HL-60/S4 (cell line): ENCODE data around the gene FARP1.

ENCODE experiments used
- in situ Hi-C: fragments of 300-500 bp; cut with MboI; formaldehyde crosslinking; loops from 2 replicates; pipeline ENCODE4 v1.14.3; 2022; ENCODE audit warnings: low sequenced_read_pairs

Gene FARP1

DNA sequence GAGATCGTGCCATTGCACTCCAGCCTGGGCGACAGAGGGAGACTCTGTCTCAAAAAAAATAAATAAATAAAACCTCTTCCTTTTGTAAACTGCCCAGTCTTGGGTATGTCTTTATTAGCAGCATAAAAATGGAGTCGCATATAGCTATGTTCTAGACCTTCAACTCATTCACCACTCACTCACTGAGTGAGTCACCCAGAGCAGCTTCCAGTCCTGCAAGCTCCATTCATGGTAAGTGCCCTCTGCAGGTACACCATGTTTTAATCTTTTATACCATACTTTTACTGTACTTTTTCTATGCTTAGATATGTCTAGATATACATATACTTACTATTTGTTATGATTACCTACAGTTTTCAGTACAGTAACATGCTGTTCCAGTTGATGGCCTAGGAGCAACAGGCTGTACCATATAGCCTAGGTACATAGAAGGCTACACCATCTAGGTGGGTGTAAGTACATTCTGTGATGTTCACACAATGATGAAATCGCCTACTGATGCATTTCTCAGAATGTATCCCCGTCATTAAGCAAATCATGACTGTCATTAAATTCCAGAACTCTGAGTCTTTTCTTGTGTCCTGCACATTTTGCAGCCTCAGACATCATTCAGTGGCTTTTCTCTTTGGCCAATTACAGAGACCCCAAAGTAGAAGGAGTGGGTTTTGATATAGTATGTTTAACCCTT, 13.7 kb upstream of the FARP1 start:
- in situ Hi-C loops, result no loop called here

DNA sequence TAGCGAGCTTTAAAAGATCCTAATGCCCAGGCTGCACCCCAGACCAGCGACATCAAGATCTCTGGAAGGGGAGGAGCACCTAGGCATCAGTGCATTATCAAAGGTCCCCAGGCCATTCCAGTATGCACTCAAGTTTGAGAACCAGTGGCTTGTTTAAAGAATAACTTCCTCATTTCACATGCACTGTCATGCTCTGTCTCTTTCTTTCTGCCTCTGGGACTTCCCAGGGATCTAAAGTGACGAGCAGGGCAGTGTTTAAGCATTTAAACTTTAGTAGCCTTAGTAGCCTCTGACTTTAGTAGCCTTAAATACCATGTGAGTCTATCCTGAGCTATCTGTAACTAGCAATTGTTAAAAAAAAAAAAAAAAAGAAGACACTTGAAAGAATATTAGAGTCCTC, 8.9 kb upstream of the FARP1 start:
- in situ Hi-C loops, result no loop called here

DNA sequence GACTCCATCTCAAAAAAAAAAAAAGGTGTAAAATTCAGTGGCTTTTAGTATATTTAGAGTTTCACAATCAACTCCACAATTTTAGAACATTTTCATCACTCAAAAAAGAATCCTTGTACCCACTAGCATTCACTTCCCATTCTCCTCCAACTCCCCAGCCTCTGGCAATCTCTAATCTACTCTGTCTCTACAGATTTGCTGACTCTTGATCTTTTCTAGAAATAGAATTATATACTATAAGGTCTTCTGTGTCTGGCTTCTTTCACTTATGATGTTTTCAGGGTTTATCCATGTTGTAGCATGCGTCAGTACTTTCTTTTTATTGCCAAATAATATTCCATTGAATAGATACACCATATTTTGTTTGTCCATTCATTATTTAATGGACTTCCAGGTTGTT, 8.0 kb upstream of the FARP1 start:
- in situ Hi-C loops, result no loop called here

DNA sequence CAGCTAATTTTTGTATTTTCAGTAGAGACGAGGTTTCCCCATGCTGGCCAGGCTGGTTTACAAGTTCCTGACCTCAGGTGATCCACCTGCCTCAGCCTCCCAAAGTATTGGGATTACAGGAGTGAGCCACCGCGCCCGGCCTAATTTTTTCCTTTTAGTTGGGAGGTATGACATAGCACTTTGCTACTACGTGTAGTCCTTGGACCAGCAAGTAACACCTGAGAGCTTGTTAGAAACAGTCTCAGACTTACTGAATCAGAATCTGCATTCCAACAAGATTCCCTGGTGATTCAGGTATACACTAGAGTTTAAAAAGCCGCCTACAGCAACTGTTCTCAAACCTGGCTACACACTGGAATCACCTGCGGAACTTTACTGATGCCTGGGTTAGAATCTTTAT, 1.8 kb upstream of the FARP1 start:
- in situ Hi-C loops, result no loop called here

DNA sequence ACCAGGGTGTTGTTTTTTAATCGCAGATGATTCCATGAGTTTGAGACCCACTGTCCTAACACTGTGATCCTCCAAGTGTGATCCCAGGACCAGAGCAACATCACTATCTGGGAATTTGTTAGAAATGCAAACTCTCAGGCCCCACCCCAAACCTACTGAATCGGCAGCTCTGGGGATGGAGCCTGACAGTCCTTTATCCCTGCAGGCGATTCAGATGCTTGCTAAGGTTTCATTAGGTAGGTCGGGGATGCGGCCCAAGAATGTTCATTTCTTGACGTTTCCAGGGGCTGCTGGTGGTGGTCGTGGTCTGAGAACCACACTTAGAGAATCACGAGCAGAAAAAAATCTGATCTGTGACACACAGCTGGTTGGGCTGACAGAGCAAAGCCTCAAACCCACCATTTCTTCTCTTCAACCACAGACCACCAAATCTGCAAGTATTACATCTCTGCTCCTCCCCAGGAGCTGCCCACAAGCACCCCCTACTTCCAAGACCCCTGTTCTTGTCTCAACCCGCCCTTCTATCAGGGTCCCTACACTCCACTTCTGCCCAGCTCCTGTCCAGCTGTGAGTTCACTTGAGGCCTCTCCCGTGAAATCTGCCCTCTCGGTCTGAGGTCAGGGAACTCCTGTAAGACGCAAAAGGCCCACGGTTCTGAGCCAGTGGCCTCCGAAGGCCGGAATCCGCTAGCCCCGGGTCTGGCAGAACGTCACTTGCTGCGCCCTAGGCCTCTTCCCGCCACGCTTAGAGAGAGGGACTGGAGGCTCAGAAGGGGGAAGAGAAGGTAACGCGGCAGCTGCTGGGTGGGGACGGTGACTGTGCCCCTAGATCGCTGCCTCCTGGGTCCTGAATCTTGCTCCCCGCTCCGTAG, 1.1 kb upstream of the FARP1 start:
- in situ Hi-C loops, result no loop called here

DNA sequence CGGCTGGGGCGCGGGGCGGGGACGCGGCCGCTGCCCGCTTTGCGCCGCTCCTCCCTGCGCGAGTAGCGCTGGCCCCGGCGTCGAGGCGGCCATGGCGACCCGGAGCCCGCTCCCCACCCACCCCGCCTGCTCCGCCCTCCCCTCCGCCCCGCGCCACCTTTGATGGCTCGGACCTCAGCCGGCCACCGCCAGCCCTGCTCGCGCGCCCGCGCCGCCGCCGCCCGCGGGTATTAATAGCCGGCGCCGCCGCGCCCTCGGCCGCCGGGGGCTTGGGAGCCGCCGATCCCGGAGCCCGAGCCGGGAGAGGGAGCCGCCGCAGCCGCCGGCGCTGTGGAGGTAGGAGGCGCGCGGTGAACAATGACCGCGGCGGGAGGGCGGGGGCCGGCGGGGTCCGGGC, 261 bp downstream of the FARP1 start:
- in situ Hi-C loops, result no loop called here

DNA sequence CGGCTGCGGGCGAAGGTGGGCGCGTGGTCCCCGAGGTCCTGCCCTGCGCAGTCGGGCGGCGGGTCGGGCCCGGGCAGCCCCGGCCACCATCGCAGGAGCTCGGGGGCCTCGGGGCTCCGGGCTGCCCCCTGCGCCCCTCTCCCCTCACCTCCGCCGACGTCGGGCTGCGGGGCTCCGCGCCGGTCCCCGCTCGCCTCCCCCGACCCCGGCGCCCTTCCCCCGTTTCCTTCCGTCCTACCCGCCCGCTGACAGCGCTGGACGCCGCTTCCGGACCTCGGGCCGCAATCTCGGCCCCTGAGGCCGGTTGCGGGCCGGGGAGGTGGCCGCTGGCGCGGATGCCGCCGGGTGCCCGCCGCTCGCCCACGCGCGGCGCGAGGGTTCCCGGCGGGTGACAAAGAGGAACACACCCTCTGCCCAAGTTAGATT, 720 bp downstream of the FARP1 start:
- in situ Hi-C loops, result no loop called here

DNA sequence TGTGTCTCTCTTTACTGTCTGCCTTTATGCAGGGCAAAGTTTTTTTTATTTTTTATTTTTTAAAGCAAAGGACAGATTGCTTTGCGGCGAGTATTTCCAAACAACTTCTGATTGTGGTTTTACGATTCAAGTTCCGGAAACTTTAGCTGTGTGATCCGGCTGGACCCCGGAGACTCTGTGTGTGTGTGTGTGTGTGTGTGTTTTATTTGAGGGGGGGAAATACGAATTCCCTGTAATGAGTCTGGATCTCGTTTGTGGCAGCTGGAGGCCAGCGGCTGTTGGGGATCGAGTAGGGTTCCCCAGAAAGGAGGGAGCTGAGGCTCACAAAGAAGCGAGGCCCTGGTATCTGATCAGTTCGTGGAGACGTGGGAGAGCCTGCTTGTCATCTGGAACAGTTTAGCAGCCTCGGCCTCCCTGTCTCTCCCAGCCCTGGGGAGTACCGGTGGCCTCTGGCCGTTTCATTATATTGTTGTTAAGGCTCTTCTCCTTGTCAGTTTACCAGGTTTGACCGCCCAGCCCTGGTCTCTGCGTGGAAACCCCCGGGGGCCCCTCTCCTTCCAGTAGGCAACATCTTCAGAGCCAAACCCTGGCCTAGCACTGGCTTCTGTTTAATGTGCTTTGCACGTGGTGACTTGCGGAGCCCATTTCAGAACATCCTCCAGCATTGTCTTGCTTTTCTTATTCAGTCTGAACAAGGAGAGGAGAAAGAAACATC, 1.3 kb downstream of the FARP1 start:
- in situ Hi-C loops, result no loop called here

DNA sequence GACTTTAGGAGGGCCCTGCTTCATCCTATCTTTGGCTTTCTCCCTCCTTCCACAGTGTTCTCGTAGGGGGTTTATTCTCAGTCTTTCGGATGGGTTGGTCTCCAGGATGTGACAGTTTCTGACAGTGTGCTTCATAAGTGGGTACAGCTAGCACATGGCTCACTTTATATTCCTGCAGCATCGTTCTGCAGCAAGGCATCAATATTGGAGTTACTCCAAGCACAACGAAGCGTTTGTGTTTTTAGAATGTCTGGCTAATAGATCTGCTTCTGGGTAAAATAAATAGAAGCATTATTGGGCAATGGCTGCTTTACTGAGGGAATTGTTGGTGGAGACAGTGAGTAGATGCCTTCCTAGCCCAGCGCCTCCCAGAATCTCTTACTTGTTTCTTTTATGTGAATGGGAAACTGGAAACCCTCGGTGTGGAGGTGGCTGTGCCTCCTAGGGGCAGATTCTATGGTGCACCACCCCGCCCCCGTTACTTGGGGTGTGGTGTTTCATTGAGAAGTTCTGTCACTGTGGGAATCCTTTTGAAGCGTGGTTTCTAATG, 2.0 kb downstream of the FARP1 start:
- in situ Hi-C loops, result no loop called here

DNA sequence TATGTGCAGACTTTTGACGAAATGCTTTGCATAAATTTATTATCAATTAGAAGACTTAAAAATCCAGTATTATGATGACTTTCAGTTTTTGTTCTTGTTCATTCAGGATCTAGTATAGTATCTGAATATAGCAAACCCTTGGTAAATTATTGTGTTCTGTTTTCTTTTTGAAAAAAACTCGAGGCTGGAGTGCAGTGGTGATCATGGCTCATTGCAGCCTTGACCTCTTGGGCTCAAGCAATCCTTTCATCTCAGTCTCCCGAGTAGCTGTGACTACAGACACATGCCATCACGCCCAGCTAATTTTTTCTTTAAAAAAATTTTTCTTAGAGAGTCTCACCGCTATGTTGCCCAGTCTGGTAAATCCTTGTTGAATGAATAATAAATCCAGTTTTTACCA, 4.6 kb downstream of the FARP1 start:
- in situ Hi-C loops, result no loop called here

DNA sequence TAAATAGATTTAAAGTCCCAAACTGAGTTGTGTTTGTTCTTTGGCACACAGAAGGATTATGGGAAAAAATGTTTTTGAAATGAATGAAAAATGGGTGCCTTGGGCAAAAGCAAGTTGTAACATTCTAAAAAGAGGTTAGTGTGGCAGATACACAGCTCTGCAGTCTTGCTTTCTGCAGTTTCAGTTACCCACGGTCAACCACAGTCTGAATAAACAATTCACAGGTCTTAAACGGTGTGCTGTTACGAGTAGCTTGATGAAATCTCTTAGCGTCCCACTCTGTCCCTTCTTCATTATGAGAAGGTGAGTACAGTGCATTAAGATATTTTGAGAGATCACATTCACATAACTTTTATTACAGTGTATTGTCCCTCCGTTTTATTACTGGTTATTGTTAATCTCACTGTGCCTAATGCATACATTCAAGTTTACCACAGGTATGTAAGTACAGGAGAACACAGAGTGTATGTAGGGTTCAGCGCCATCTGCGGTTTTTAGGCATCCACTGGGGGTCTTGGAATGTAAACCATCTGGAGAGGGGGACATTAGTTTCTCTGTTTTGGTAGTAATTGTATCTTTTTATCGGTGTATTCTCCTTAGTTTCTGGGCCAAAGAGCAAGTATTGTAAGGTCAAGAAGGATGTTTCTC, 8.1 kb downstream of the FARP1 start:
- in situ Hi-C loops, result no loop called here

DNA sequence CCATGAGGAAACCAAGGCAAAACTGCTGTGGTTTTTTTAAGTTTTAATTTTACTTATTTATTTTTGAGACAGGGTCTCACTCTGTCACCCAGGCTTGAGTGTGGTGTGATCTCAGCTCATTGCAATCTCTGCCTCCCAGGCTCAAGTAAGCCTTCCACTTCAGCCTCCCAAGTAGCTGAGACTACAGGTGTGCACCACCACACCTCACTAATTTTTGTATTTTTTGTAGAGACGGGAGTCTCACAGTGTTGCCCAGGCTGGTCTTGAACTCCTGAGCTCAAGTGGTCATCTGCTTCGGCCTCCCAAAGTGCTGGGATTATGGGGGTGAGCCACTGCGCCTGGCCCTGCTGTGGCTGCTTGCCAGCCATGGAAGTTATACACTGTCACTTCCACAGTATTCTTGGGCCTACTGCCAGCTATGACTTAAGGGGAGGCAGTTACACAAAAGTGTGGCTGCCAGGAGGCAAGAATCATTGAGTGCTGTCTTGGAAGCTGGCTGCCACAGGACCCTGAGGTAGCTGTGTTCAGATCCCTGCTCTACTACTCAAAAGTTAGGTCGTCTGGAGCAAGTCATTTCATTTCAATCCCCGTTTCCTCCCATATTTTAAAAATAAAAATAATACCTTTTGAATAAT, 12.7 kb downstream of the FARP1 start:
- in situ Hi-C loops, result no loop called here

DNA sequence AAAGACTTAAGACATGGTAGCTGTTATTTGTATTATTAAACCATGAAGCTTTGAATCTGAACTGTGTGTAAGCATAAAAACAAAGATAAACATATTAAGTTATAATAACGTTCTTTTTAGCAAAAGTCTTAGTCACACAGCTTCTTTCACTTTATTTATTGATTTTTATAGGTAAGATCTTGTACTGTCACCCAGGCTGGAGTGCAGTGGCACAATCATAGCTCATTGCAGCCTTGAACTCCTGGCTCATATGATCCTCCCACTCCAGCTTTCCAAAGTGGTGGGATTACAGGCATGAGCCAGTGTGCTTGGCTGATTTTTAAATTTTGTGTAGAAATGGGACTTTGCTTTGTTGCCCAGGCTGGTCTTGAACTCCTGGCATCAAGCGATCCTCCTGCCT, 13.4 kb downstream of the FARP1 start:
- in situ Hi-C loops, result no loop called here

DNA sequence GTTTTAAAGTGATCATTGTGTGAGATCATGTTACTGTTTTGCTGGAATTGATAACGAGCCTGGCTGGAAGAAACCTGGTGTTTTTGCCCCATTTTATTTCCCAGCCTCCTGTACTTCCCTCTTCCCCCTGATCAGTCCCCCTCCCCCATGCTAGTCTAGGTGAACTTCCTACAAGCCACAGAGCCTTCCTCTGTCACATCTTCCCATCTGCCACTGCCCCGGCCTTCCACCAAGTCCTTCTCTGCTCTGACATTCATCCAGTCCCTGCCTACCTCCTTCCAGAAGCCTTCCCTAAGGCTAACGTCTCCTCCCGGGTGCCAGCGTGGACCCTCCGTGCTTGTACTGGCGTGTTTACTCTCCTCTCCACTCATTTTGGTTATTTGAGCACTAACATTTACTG, 14.3 kb downstream of the FARP1 start:
- in situ Hi-C loops, result no loop called here

DNA sequence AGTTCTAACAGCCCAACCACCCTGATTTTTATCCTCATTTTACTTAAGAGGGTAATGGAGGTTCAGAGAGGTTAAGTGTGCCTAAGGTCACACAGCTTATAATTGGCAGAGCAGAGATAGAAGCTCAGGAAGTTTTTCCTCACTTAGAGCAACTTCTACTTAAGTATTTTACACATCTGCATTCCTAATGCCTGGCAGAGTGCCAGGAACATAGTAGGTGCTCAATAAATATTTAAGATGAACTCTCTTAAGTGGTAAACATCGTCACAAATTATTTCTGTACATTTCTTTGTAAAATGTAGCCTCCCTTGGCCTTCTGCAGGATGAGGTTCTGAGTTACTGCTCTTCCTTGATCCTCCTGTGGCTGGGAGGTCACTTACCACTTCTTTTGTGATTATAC, 14.7 kb downstream of the FARP1 start:
- in situ Hi-C loops, result no loop called here

DNA sequence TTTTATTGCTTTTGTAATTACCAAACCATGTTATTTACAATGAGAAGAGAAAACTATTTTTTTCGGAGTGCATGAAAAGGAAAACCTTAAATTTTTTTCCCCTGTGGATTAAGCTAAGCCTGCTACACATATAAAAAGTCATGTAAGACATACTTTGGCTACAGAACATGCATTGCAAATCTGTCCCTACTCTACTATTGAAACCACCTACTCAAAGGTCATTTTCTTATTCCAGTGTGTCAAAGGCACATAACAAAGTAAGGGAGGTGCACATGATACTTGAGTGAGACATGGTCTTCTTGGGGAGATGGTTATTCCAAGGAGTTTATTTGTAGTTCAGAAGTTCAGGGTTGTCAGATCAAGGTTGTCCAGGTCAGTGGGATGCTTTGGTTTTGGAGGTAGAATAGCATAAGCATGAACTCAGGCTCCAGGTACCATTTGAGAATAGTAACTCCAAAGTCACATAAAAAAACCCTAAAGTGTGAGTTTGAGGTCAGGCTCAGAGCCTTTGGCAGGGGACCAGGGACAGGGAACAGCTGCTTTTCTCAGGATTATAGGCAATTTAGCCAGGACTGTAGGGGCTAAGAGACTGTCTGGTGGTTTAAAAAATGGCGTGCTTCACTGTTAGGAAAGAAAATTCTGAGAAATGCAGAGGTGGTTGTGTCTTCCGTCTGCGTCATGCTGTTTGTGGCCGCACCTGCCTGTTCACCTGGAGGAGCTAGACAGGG, 15.4 kb downstream of the FARP1 start:
- in situ Hi-C loops, result no loop called here

DNA sequence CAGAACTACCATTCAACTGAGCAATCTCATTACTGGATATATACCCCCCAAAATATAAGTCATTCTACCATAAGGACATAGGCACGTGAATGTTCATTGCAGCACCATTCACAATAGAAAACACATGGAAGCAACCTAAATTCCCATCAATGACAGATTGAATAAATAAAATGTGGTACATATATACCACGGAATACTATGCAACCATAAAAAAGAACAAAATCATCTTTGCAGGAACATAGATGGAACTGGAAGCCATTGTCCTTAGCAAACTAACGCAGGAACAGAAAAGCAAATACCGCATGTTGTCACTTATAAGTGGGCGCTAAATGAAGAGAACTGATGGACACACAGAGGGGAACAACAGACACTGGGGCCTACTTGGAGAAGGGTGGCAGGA, 20.0 kb downstream of the FARP1 start:
- in situ Hi-C loops, result no loop called here

DNA sequence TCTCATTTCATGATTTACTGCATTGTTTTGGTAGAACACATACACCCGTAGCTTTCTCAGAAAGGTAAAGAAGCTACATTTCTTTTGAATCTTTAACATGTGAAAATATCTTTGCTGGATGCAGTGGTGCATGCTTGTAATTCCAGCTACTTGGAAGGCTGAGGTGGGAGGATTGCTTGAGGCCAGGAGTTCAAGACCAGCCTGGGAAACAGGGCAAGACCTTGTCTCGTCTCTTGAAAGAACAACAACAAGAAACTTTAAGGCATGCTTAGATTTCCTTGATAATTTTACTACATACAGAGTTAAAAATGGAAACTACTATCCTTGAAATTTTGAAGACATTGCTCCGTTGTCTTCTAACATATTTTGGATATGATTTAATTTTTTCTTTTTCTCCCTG, 26.4 kb downstream of the FARP1 start:
- in situ Hi-C loops, result no loop called here

DNA sequence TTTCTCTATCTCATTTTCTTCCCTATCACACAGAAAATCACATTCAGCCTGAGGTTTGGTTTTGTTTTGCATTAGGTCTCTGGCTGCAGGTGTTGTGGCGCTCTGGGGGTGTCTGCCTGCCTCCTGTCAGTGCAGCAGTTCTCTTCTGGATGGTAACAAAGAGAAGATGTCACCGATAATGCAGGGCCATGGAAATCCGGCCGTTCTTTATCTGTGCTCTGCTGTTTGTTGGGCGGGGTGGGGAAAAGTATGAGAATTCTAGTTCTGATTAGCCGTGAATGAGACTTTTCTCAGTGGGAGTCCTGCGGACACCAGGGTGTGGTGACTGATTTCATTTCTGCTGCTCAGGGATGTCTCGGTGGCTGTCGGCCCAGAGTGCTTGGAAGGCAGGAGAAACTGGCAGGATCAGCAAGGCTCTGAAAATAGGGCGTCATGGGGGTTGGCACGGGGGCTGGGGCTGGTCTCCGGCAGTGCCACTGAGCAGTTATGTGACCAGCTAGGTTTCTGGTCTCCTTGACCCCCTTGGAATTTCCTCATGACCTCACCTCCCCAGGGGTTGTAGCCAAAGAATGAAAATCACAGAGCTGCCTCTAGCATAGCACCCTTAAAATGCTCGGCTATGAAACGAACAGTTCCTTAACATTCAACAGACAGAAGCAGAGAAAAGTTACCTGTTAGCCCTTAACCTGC, 29.2 kb downstream of the FARP1 start:
- in situ Hi-C loops, result no loop called here
